TTC549 (cell line): ENCODE results near the gene NUTM2E.
"Not testable (repeated sequence)": the region's sequence is repeated elsewhere in the genome, so short reads cannot be mapped to it uniquely, and the experiment has no call there.

Experiments used
- FAIRE-seq: peaks from 2 replicates; lab custom pipeline; 2012; peaks lifted over from hg19 to GRCh38; lab: Jason Lieb, UNC

Gene NUTM2E, protein sequence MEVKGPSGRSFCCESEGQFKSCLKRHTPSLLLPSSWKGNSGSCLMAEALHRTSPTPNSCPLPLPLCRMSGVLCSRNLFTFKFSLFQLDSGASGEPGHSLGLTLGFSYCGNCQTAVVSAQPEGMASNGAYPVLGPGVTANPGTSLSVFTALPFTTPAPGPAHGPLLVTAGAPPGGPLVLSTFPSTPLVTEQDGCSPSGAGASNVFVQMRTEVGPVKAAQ (N-terminal part only)

DNA sequence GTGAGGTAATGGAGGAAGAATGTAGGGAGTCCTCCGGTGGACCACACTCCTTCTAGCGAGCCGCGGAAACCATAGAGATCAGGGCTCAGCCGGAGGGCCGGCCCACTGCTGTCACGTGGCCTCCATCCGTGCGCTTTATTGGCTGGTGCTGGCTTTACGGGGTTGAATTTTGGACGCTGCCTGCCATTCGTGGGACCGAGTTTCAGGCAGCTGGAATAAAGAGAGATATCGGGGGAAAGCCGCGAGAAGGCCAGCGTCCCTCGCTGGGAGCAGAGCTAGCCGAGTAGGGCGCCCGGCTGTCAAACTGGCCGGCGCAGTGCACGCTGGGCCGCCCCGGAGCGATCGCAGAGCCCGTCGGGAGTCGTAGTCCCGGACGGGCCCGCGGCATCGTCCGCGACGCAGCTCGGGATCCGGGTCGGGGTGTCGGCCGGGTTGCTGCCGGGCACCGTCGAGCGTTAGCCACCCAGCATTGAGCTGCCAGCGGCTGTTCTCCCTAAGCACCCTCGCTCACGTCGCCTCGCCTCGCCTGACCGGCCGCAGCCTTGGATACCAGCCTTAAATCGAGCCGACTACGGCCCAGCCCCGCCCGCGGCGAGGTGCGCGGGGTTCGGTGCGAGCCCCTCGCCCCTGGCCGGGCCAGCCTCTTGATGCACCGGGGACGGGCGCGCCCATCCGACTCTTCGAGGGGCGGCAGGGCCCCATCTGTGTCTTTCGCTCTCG, at the start of gene NUTM2E:
TSS of gene NUTM2E (plus strand) at position 244 of the 720 bp plus-strand sequence. CDS start 15,002 bp downstream, outside the sequence.
- FAIRE-seq = not testable (repeated sequence)

DNA sequence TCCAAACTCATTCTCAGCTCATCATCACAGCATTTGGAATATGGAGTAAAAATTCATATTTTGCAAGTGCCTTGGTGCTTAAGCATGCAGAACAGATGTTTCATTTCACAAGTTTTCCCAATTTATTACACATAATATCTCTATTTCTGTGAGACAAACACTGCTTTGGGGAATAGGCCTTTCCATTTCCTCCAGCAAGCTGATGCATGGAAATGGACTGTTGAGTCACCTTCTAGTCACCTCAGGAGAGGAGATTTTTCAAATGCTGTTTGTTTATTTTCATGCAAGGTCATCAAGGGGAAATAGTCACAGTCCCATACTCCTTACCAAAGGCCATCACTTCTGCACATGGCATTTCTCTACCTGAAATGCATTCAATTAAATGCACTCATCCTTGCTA, 48.5 kb upstream of the NUTM2E start:
- FAIRE-seq = not testable (repeated sequence)

DNA sequence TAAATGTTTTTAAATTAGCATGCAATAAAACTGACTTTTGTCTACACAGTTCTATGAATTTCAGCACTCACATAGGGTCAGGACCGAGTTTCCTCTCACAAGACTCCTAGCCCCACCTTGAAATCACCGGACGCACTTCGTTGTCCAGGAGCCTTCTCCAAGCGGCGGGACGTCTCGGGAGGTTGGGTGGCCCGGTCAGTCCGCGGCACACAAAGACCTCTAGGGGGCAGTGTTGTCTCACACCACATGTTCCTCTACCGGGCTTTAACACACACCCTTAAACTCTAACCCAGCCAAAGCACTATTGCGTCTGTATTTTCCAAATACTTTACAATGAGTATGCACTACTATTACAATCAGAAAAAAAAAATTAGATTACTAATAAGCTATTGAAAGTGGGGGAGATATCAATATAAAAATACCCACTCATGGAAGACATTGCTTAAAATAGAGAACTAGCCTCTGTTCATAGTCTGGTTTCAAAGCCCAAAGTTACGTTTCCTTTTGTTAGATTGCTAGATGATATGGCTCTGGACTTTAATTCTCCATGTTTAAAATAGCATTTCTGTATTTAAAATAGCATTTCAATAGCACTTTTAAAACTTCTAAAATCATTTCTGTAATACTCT, 47.1 kb upstream of the NUTM2E start:
- not testable (repeated sequence) for FAIRE-seq

DNA sequence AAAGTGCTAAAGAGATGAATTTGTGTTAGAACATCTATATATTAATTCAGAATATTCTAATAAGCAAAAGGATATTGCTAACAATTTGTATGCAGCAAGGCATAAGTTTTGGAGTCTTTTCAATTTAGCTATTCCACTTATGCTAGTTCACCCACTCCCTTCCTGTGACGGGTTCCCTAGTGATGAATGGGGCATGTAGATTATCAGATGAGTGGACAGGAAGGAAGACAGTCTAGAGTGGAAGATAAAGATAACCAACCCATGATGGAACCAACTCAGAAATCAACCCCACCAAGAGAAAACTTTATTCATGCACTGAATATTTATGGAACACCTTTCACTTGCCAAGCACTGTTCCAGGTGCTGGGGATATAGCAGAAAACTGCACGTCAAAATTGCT, 46.5 kb upstream of the NUTM2E start:
- not testable (repeated sequence) for FAIRE-seq

DNA sequence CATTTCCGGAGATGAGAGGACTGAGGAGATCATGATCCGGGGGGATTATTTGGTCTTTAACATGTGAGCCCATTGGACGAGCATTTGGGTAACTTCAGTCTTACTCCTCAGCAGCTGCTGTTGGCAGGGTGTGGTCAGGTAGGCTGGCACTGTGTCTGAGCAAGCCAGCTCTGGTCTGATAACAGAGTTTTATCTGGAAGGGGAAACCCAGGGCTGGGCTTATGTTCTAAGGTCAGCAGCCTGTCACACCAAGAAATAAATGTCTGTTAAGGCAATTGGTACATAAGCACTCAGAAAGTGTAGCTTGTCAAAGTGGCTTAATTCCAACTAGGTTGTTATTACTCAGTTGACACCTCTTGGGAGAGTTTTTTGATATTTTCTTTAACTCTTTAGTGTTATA, 45.0 kb upstream of the NUTM2E start:
- not testable (repeated sequence) for FAIRE-seq

DNA sequence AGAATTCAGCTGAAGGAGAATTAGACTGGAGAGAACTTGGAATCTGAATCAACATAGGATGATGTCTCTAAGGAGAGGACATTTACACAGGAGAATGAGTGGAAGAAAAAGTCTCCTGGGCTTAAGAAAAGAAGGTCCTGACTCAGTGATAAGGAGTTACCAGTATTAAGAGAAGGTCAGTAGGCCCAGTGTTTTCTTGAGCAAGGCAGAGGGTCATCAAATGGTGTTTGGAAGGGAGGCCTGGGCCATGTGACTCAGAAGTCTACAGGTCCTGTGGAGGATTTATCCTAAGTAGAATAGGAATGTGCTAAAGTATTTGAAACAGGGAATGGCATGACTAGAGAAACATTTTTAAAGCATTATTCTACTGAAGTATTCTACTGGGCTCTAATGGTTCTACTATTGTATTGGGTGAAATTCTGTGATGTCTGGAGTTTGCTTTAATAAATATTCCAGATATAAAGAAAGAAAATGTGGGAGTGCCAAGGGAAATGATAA, 39.0 kb upstream of the NUTM2E start:
- not testable (repeated sequence) for FAIRE-seq

DNA sequence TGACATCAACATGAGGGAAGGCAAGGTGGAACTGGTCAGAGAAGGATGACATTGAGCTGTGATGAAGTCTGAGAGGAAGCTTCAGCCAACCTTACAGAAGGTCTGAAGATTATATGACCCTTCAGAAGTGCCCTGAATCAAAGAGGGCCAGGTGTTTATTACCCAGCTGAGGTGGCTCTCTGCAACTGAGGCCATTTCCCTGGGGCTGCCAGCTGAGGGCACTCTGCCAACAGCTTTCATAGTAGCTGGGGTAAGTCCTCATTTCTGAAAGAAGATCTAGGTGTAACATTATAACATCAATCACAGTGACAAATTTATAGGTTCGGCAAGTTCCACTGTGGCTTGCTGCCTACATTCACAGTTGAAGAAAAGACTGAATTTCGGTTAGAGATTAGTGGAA, 37.2 kb upstream of the NUTM2E start:
- FAIRE-seq = not testable (repeated sequence)

DNA sequence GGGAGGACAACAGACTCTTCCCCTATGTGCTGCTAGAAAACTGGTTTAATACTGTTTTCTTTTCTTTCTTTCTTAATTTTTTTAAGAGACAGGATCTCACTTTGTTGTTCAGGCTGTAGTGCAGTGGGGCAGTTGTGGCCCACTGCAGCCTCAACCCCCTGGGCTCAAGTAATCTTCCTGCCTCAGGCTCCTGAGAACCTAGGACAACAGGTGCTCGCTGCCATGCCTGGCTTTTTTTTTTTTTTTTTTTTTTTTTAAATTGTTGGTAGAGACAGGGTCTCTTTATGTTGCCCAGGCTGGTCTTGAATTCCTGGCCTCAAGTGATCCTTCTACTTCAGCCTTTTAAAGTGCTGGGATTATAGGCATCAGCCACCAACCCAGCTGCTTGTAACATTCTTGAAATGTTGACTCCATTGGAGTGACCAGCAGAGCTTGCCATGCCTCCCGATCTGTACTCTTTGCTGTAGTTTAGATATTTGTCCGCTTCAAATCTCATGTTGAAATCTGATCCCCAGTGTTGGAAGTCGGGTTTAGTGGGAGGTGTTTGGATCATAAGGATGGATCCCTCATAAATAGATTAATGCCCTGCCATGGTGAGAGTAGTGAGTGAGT, 34.5 kb upstream of the NUTM2E start:
- not testable (repeated sequence) for FAIRE-seq

DNA sequence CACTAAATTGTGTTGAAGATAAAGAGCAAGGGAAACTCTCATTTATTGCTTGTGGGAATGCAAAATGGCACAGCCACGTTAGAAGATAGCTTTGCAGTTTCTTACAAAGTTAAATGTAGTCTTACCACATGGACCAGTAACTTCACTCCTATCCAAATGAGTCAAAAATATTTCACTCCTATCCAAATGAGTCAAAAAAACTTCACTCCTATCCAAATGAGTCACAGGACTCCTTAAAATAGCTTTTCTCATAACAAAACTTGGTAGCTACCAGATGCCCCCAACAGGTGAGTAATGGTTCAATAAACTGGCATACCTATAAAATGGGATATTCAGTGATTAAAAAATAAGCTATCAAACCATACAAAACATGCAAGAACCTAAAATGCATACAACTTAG, 27.2 kb upstream of the NUTM2E start:
- FAIRE-seq = not testable (repeated sequence)

DNA sequence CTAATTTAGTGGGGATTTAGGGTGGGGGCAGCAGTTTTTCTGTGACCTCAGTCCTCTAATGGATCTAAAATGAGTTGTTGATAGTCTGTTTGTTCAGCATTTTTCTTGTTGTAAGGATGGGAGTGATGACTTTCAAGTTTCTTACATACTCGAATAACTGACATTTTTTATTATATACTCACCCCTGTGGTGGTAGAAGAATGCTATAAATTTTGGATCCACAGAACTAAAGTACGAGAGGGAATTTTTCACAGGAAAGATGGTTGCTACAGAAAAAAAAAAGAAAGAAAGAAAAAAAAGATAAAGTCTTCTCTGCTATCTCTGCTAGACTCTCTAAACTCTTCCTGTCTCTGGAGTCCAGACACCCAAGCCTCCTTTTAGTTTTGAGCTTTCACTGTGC, 20.7 kb upstream of the NUTM2E start:
- not testable (repeated sequence) for FAIRE-seq

DNA sequence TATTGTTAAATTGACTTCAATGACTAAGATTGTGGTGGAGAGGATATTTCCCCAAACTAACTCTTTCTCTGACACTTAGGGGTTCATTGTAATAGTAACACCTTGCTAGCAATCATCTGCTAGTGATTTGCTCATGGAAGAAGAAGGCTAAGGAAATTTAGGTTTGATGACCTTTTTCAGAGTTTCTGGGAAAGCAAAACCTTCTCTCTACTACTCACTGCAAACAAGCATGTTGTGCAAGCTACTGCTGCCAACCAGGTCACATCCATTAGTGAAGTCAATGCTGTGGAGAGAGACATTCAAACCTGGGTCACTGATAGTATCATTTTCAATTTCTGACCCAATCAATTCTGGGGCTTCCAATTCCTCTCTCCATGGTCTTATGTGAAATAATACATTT, 14.6 kb upstream of the NUTM2E start:
- FAIRE-seq = not testable (repeated sequence)

DNA sequence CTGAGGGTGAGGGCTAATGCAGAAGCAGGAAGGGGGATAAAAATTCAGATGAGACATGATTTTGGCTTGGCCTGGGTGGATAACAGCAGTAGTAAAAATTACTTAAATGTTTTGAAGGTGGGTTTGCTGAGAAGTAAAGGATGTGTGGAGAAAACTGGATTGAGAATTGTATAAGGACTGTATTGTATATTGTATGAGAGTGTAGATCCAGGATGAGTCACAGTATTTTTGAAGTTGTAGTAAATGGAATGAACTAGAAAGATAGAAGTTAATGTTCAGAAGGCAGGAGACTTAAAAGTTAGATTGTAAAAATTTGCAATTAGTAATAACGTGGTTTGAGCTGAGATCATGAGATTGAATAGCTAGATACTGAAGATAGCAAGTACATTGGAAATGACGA, 10.2 kb upstream of the NUTM2E start:
- FAIRE-seq = not testable (repeated sequence)

DNA sequence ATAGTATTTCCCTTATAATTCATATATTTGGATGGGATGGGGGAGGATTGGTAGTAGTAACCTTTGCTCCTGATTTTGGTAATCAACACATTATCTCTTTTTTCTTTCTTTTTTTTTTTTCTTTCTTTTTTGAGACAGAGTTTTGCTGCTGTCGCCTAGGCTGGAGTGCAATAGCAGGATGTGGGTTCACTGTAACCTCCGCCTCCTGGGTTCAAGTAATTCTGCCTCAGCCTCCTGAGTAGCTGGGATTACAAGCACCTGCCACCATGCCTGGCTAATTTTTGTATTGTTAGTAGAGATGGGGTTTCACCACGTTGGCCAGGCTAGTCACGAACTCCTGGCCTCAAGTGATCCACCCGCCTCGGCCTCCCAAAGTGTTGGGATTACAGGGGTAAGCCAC, 3.2 kb upstream of the NUTM2E start:
- not testable (repeated sequence) for FAIRE-seq

DNA sequence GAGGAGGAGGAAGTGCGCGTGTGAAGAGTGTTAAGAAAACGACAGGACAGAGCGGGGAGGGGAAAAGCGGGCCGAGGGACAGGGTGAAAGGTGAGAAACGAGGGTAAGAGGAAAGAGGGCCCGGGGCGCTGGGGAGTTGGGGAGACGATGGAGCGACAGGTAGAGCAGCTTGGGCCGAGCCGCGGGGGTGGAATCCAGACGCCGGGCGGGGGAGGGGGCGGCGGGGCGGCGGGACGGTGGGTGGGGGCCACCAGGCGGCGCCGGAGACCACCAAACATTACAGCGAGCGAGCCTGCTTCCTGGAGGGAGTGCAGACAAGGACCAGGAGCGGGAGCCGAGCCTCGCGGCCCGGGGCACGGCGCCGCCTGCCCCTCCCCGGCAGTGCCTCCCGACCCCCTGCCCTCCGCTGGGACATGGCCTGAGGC, 940 bp upstream of the NUTM2E start:
- not testable (repeated sequence) for FAIRE-seq

DNA sequence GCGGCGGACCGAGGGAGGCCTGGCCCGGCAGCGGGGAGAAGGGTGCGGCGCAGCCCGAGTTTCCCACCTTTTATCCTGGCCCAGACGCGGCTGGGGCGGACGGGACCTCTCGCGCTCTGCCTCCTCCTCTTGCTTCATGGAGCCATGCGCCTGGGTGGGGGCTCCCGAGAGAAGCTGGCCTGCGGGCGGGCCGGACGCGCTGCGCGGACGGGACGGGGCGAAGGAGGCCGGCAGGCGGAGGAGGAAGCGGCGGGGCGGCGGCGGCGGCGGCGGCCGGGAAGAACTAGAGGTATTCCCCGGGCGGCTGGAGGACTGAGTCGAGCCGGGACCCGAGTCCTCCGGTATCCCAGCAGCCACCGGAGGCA, 426 bp upstream of the NUTM2E start:
- FAIRE-seq = not testable (repeated sequence)

DNA sequence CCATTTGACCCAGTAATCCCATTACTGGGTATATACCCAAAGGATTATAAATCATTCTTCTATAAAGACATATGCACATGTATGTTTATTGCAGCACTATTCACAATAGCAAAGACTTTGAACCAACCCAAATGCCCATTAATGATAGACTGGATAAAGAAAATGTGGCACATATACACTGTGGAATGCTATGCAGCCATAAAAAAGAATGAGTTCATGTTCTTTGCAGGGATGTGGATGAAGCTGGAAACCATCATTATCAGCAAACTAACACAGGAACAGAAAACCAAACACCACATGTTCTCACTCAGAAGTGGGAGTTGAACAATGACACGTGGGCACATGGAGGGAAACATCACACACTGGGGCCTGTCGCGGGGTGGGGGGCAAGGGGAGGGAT, 7.3 kb downstream of the NUTM2E start:
- FAIRE-seq = not testable (repeated sequence)

DNA sequence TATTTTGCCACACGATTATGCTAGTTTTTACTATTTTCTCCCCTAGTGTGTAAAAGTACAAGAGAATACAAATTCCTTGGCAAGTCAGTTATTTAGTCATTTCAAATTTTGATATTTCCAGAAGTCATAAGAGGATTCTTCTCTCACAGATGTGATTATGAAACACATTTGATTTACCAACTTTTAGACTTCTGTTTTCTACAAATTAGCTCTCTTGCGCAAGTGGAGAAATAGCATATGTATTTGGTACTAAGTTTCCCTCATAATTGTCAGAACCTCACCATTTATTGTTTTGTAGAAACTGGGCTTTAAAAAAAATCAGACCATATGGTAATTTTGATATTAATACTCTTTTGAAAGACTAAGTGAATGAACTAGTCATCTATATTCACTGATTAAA, 9.4 kb downstream of the NUTM2E start:
- not testable (repeated sequence) for FAIRE-seq

DNA sequence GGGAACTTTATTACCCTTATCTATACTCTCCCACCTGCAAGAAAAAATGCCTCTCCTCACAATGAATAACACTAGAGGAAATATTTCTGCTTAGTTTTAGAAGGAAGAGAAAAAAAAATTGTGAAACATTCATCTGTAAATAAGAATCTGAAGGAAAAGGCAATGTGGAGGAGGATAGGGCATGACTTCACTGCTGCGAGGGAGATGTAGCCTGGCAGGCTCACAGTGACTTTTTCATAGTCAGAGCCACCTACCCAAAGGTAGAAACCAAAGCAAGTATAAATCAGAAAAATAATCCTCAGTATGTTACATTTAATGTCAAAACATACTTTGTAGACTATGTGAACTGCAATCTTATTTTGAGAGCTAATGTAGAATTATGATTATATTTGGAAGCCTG, 10.4 kb downstream of the NUTM2E start:
- FAIRE-seq = not testable (repeated sequence)

DNA sequence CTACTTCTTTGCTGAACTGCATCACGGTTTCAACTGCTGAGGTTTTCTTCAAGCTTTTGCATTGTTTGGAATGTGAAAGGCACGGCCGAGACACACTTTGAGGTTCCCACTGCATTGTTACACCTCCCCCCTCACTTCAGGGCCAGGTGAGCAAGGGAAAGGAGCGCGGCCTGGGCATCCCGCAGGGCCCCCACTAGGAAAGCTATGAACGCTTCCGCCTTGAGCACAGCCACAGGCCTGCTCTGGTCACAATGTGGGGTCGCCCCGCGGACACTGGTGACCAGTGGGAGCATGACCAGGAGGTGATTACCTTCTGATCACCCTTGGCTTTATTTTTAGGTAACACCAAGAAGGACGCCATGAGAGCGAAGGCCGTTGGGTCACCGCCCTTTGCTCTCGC, 11.9 kb downstream of the NUTM2E start:
- not testable (repeated sequence) for FAIRE-seq

DNA sequence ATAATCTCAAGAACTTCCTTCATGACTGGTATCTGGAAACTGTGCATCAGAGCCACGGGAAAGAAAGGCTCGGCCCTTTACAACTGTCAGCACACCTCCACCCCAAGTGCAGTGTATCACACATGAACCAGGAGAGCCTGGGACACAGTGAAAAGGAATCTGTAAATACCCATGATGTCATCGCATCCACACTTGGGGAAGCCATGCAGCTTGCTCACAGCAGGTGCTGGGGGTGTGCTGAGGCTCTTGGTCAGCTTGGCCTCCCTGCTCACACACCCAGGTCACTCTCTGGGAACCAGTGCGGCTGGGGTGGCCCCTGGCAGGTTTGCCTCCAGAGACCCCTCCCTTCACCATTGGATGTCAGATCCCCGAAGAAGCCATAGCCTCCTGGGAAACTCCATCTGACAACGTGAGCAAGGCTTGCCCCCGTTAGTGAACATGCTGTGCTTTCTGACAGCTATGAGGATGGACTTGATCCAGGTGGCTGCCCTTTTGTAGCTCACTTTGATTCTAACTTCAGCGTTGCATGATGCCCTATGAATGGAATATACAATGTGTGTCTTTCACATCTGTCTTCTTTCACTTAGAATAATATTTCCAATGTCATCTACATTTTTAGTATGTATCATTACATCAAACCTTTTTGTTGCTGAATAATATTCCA, 26.8 kb downstream of the NUTM2E start:
- not testable (repeated sequence) for FAIRE-seq

DNA sequence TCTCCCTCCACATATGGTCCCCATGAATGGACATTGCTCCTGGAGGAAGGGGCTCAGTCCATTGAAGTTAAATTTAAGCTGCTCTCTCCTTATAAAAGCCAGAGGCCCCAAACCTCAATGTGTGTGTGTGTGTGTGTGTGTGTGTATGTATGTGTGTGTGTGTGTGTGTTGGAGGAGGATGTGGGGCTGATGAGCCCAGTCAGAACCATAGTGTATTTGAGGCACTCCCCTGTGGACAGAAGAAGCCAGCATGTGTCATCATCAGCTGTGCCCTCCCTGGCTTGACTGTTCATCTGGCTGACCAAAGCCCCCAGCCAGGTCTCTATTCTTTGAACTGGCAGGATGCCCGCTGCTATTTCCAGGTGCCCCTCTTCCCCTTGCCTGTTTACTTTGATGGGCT, 35.7 kb downstream of the NUTM2E start:
- not testable (repeated sequence) for FAIRE-seq

DNA sequence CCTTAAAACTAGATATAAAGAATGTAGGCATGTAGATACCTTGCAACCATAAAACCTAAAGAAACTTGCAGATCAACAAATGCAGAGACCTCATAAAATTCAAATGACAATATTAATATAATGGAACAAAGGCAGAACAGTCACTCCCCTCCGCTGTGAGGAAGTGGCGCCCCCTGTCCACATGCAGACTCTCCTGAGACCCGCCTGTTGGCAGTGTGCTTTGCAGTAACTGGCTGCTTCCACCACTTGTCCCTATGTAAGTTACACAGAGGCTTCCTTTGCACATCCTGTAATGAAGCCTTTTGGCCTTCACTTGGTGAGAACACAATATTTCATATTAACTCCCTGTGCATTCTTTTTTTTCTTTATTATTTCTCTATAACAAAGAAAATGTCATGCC, 36.3 kb downstream of the NUTM2E start:
- FAIRE-seq = not testable (repeated sequence)
